ENCODE results near the gene SCNN1A. TPM values are rescaled to one million over a fixed set of nuclear protein-coding genes. Genes with fewer than 3 reads are reported as not detected.

SCNN1A gene
- total RNA-seq, 1 donor from 2014 or later: 1.2 TPM

- Histone ChIP-seq H3K36me3 (no peaks in the 10 kb centered on the region), H3K9ac (no peak overlapping the region), H3K27ac (no peak overlapping the region), H3K9me3 (ENCODE audit: low read depth) (no peaks in the 10 kb centered on the region), H4K20me1 (ENCODE audit: low read depth) (no peaks in the 10 kb centered on the region), H2AFZ (replicated peaks) (no peak overlapping the region), H3K79me2 (ENCODE audit: low read depth) (no peaks in the 10 kb centered on the region), H3K4me3 (no peak overlapping the region), H3K27me3 (peaks cover 34% of the 10 kb centered on the region), H3K4me2 (no peak overlapping the region), H3F3A (ENCODE audit: low read depth) (peaks cover 7% of the 10 kb centered on the region), H3K4me1 (no peaks in the 10 kb centered on the region)
- Mint-ChIP-seq H3K4me1 (peaks cover 7% of the 10 kb centered on the region), H3K27ac (no peak overlapping the region), H3K4me3 (no peak overlapping the region), H3K36me3 (no peaks in the 10 kb centered on the region), H3K9me3 (peaks cover 1% of the 10 kb centered on the region), H3K27me3 (ENCODE audit: insufficient read depth, low read depth) (peaks cover 11% of the 10 kb centered on the region)
- no peak for DNase-seq (ENCODE audit: low spot score)
- TF ChIP-seq EZH2phosphoT487 (IDR thresholded peaks at IDR 0.05): no peak
- no peak for TF ChIP-seq EZH2 (IDR thresholded peaks at IDR 0.05)
- TF ChIP-seq CTCF (IDR thresholded peaks at IDR 0.05): no peak
Measured at GRCh38 chr12:6306599-6307220, 68.7 kb downstream of the SCNN1A start.

GRCh38 chr12:6306151-6306550 lies 69.2 kb downstream of the SCNN1A start:
- Mint-ChIP-seq H3K4me1 (peaks cover 7% of the 10 kb centered on the region), H3K9me3 (peaks cover 1% of the 10 kb centered on the region), H3K27me3 (ENCODE audit: insufficient read depth, low read depth) (peaks cover 11% of the 10 kb centered on the region), H3K27ac (no peak overlapping the region), H3K36me3 (no peaks in the 10 kb centered on the region), H3K4me3 (no peak overlapping the region)
- TF ChIP-seq EZH2 (IDR thresholded peaks at IDR 0.05) (no peak), CTCF (IDR thresholded peaks at IDR 0.05) (no peak), EZH2phosphoT487 (IDR thresholded peaks at IDR 0.05) (no peak)
- H3K4me1 ChIP-seq: no peaks in the 10 kb centered on the region
- peaks cover 28% of the 10 kb centered on the region for H3K27me3 ChIP-seq
- no peaks in the 10 kb centered on the region for H3K9me3 ChIP-seq (ENCODE audit: low read depth)
- H3K36me3 ChIP-seq: no peaks in the 10 kb centered on the region
- no peak overlapping the region for H2AFZ ChIP-seq (replicated peaks)
- no peak overlapping the region for H3K4me3 ChIP-seq
- H4K20me1 ChIP-seq (ENCODE audit: low read depth): no peaks in the 10 kb centered on the region
- DNase-seq (ENCODE audit: low spot score): no peak
- H3K79me2 ChIP-seq (ENCODE audit: low read depth): no peaks in the 10 kb centered on the region
- no peak overlapping the region for H3K4me2 ChIP-seq
- peaks cover 6% of the 10 kb centered on the region for H3F3A ChIP-seq (ENCODE audit: low read depth)
- H3K27ac ChIP-seq: no peak overlapping the region
- H3K9ac ChIP-seq: no peak overlapping the region

- H3K27me3 ChIP-seq: no peaks in the 10 kb centered on the region
- no peak overlapping the region for H2AFZ ChIP-seq (replicated peaks)
- H3K4me1 ChIP-seq: no peaks in the 10 kb centered on the region
- Mint-ChIP-seq H3K4me3 (no peak overlapping the region), H3K27me3 (ENCODE audit: insufficient read depth, low read depth) (peaks cover 7% of the 10 kb centered on the region), H3K36me3 (no peaks in the 10 kb centered on the region), H3K4me1 (peaks cover 7% of the 10 kb centered on the region), H3K27ac (no peak overlapping the region), H3K9me3 (peaks cover 1% of the 10 kb centered on the region)
- H3F3A ChIP-seq (ENCODE audit: low read depth): peaks cover 6% of the 10 kb centered on the region
- no peaks in the 10 kb centered on the region for H3K36me3 ChIP-seq
- H3K79me2 ChIP-seq (ENCODE audit: low read depth): no peaks in the 10 kb centered on the region
- H3K4me2 ChIP-seq: no peak overlapping the region
- no peaks in the 10 kb centered on the region for H4K20me1 ChIP-seq (ENCODE audit: low read depth)
- no peak for DNase-seq (ENCODE audit: low spot score)
- no peak overlapping the region for H3K4me3 ChIP-seq
- TF ChIP-seq EZH2 (IDR thresholded peaks at IDR 0.05) (no peak), EZH2phosphoT487 (IDR thresholded peaks at IDR 0.05) (no peak), CTCF (IDR thresholded peaks at IDR 0.05) (no peak)
- no peaks in the 10 kb centered on the region for H3K9me3 ChIP-seq (ENCODE audit: low read depth)
- no peak overlapping the region for H3K9ac ChIP-seq
- H3K27ac ChIP-seq: no peak overlapping the region
Measured at GRCh38 chr12:6303071-6303470, 72.3 kb downstream of the SCNN1A start.
